GM18499 (cell line): ENCODE results near the gene EEF1A2.
A peak's percentile ranks its signal among the peaks of the same experiment; 100 is the strongest.

Source experiments
- ATAC-seq: cut with Tn5 transposase; IDR thresholded peaks from one replicate; pipeline ENCODE4 v1.9.1; 2021; ENCODE audit warnings: moderate number of reproducible peaks; ENCODE audit not compliant: insufficient read depth, unreplicated experiment

The EEF1A2 gene

GRCh38 chr20:63537525-63538203, 38.8 kb upstream of the EEF1A2 start:
- ATAC-seq: peak; percentile 57

GRCh38 chr20:63536997-63537524, 38.2 kb upstream of the EEF1A2 start, which contains the start of gene PTK6:
PTK6 (minus strand) TSS chr20:63537376; CDS start chr20:63537314, 62 bp downstream.
- no peak for ATAC-seq

GRCh38 chr20:63536241-63536977, 37.5 kb upstream of the EEF1A2 start:
- no peak for ATAC-seq

- ATAC-seq: no peak
Observed at GRCh38 chr20:63534831-63535651, 36.2 kb upstream of the EEF1A2 start.

GRCh38 chr20:63534427-63534830, 35.5 kb upstream of the EEF1A2 start:
- no peak for ATAC-seq

- no peak for ATAC-seq
Observed at GRCh38 chr20:63533871-63534393, 35.0 kb upstream of the EEF1A2 start.

GRCh38 chr20:63533388-63533787, 34.5 kb upstream of the EEF1A2 start:
- ATAC-seq: no peak

- ATAC-seq: no peak
Observed at GRCh38 chr20:63532449-63532971, 33.6 kb upstream of the EEF1A2 start.

- ATAC-seq: no peak
Observed at GRCh38 chr20:63531686-63532448, 33.0 kb upstream of the EEF1A2 start.

- no peak for ATAC-seq
Observed at GRCh38 chr20:63530788-63531160, 31.9 kb upstream of the EEF1A2 start.

GRCh38 chr20:63529861-63530787, 31.2 kb upstream of the EEF1A2 start:
- ATAC-seq: no peak

GRCh38 chr20:63529180-63529860, 30.4 kb upstream of the EEF1A2 start:
- no peak for ATAC-seq

- ATAC-seq: no peak
Observed at GRCh38 chr20:63527184-63527583, 28.3 kb upstream of the EEF1A2 start.

GRCh38 chr20:63525971-63526370, 27.1 kb upstream of the EEF1A2 start:
- no peak for ATAC-seq

GRCh38 chr20:63525185-63525584, 26.3 kb upstream of the EEF1A2 start:
- no peak for ATAC-seq

- ATAC-seq: no peak
Observed at GRCh38 chr20:63522981-63523611, 24.2 kb upstream of the EEF1A2 start.

GRCh38 chr20:63522091-63522868, 23.4 kb upstream of the EEF1A2 start:
- no peak for ATAC-seq
